Panc1 (cell line): ENCODE results near the gene DHRS4L2. TPM values are rescaled to one million over a fixed set of nuclear protein-coding genes. Genes with fewer than 3 reads are reported as not detected.
"Not testable (repeated sequence)": the region's sequence is repeated elsewhere in the genome, so short reads cannot be mapped to it uniquely, and the experiment has no call there.

Experiments used
- ATAC-seq: fragments of 200-7000 bp; cut with Tn5 transposase; 2 replicates; pipeline ENCODE4 v1.9.1; 2020; ENCODE audit warnings: mild to moderate bottlenecking, moderate library complexity
- BruUV-seq: library from RNA; stranded (reverse); fragments of 400-500 nt; replicated peaks from 2 replicates; lab custom pipeline; 2021; lab: Mats Ljungman, UMichigan
- CTCF ChIA-PET: fragments of 300-600 bp; sonication (Branson Sonifier 250); formaldehyde crosslinking; loops from one replicate; lab custom pipeline; 2022; ENCODE audit warnings: antibody characterized with exemption; lab: Charles Lee
- POLR2A ChIA-PET: fragments of 300-600 bp; sonication (Branson Sonifier 250); formaldehyde crosslinking; loops from one replicate; lab custom pipeline; 2022; ENCODE audit warnings: antibody characterized with exemption; lab: Charles Lee
- DNase-seq: peaks from one replicate; pipeline ENCODE4 v3.0.0-alpha.2; 2010; ENCODE audit warnings: low read depth, low spot score
- H3K27ac ChIP-seq: 2 replicates; pipeline ENCODE4 v1.5.1; 2011; ENCODE audit warnings: mild to moderate bottlenecking, low read length, inconsistent platforms
- H3K27me3 ChIP-seq: fragments of 200-500 bp; sonication (Bioruptor generic); 2 replicates; pipeline ENCODE4 v1.6.0; 2014; ENCODE audit warnings: low read length, inconsistent platforms; ENCODE audit not compliant: control insufficient read depth, insufficient read depth
- H3K36me3 ChIP-seq: fragments of 200-500 bp; sonication (Bioruptor generic); 2 replicates; pipeline ENCODE4 v1.5.1; 2014; ENCODE audit warnings: inconsistent platforms, mild to moderate bottlenecking, low read length, moderate library complexity; ENCODE audit not compliant: control insufficient read depth, insufficient read depth
- H3K4me1 ChIP-seq: 2 replicates; pipeline ENCODE4 v1.5.1; 2011; ENCODE audit warnings: inconsistent platforms, mild to moderate bottlenecking, low read length, moderate library complexity; ENCODE audit not compliant: control insufficient read depth, insufficient read depth
- H3K4me3 ChIP-seq, 2 experiments: 2 replicates each; pipeline ENCODE4 v1.5.1; 2011 to 2012; ENCODE audit warnings: low read depth in 2 of 2, low read length in 2 of 2, mild to moderate bottlenecking in 2 of 2, inconsistent platforms in 1 of 2, moderate library complexity in 1 of 2
- H3K9me3 ChIP-seq: fragments of 200-500 bp; sonication (Bioruptor generic); 2 replicates; pipeline ENCODE4 v1.5.1; 2014; ENCODE audit warnings: low read depth, mild to moderate bottlenecking, inconsistent platforms, low read length, moderate library complexity; ENCODE audit not compliant: control insufficient read depth, insufficient read depth
- CTCF ChIP-seq: fragments of 450-650 bp; IDR thresholded peaks from 2 replicates; pipeline ENCODE4 v1.5.1; 2017; ENCODE audit warnings: mild to moderate bottlenecking
- POLR2AphosphoS5 ChIP-seq: IDR thresholded peaks from 2 replicates; pipeline ENCODE4 v1.6.1; 2012; ENCODE audit warnings: mild to moderate bottlenecking, low read depth, low read length, moderate library complexity
- REST ChIP-seq, 2 experiments: IDR thresholded peaks; 2 replicates each; pipeline ENCODE4 v1.6.1; 2011 to 2012; ENCODE audit warnings: low read depth in 2 of 2, control low read depth in 1 of 2, low read length in 1 of 2, mild to moderate bottlenecking in 1 of 2, moderate library complexity in 1 of 2; ENCODE audit not compliant: insufficient read depth in 1 of 2
- SIN3A ChIP-seq: IDR thresholded peaks from 2 replicates; pipeline ENCODE4 v1.6.1; 2012; ENCODE audit warnings: low read depth, mild to moderate bottlenecking, low read length, moderate library complexity, borderline replicate concordance; ENCODE audit not compliant: insufficient read depth
- TCF7L2 ChIP-seq: IDR thresholded peaks from 2 replicates; pipeline ENCODE4 v1.6.1; 2011; ENCODE audit warnings: mild to moderate bottlenecking, low read depth, low read length, inconsistent platforms
- in situ Hi-C: cut with HindIII; loops from 2 replicates; pipeline ENCODE4 v1.10.0; 2016; ENCODE audit warnings: low sequenced_read_pairs, low pct_unique_long_range_greater_than_20kb
- intact Hi-C: fragments of 100-400 bp; cut with micrococcal nuclease; formaldehyde crosslinking; loops from one replicate; pipeline ENCODE4 v1.10.0; 2022; ENCODE audit not compliant: unreplicated experiment
- total RNA-seq: library from RNA; stranded (reverse); gene quantifications from one replicate; pipeline ENCODE4 v1.2.1, GENCODE V29; 2021; ENCODE audit not compliant: unreplicated experiment

DHRS4L2 gene
- total RNA-seq, 1 experiment from 2014 or later, result 8.0 TPM

GRCh38 chr14:24032727-24033418 lies 44.1 kb downstream of the DHRS4L2 start:
- BruUV-seq, result no TSS peak
- ChIA-PET POLR2A (no interaction called here), CTCF (no interaction called here)
- Histone ChIP-seq H3K36me3 (no peaks in the 10 kb centered on the region), H3K27me3 (no peaks in the 10 kb centered on the region), H3K4me1 (no peaks in the 10 kb centered on the region), H3K27ac (no peak overlapping the region), H3K9me3 (no peaks in the 10 kb centered on the region; the same call in 1 of the 2 replicates), H3K4me3 (no peak overlapping the region)
- TF ChIP-seq REST (IDR thresholded peaks at IDR 0.05; ENCODE audit: insufficient read depth in 1 of 2, low read depth in 2 of 2, low read length in 1 of 2), result no peak
- TF ChIP-seq TCF7L2, result no peak
- no peak for TF ChIP-seq POLR2AphosphoS5
- TF ChIP-seq SIN3A, result no peak
- TF ChIP-seq CTCF, result no peak
- ATAC-seq (no peak), DNase-seq (no peak)
- intact Hi-C loops (no loop called here), in situ Hi-C loops (no loop called here)

- in situ Hi-C loops, result not testable (repeated sequence)
Observed at GRCh38 chr14:24035769-24036168, 47.0 kb downstream of the DHRS4L2 start.

More at GRCh38 chr14:24035769-24036168, 47.0 kb downstream of the DHRS4L2 start:
- intact Hi-C loops, H3K9me3 ChIP-seq, H3K36me3 ChIP-seq, H3K4me1 ChIP-seq, POLR2A ChIA-PET, DNase-seq, H3K27ac ChIP-seq, BruUV-seq, H3K27me3 ChIP-seq, CTCF ChIA-PET: not testable (repeated sequence)
- peak; percentile 57 for ATAC-seq
- H3K4me3 ChIP-seq, result peak overlapping the region; percentile 48 to 57
